ENCODE measurements around the gene HIP1R.

HIP1R gene

DNA sequence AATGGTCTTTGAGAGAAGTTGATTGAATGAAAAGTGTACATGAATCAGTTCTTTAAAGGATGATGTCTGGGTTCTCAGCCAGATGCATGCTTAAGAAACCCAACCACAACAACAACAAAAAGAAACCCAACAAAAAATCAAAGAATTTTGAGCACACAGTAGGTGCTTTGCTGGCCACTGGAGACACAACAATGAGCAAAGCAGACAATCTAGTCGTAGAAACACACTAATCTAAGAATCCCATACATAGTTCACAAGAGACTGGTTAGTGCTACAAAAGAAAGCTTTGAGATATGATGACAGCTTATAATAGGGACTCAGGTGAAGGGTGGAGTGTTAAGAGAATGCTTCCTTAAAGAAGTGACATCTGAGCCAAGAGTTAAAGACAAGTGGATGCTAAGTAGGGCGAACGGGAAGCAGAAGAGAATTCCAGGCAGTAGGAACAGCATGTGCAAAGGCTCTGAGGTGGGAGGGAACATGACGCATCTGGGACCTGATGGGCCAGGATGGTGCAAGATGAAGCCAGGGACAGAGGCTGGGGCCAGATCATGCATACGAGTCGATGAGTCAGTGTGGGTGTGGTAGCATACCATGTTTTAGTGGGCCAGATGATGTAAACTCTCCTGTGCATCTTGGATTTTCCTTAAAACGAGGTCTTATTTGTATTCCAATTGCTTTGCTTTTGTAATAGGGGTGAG, 4.6 kb upstream of the HIP1R start:
- ChIA-PET CTCF (interaction anchor here (0.8 to 1.2 kb wide), 2 partner anchors 37 to 438 kb away, joined by 3 read pairs; no protein-coding TSS in a partner anchor), POLR2A (no interaction called here)
- WGBS (ENCODE audit: insufficient coverage): 94% methylated on average over 6 of the region's 7 CpGs
- Histone ChIP-seq H3K27ac (ENCODE audit: insufficient read depth in 1 of 2, low read depth in 1 of 2, low read length in 2 of 2, poor library complexity in 1 of 2, severe bottlenecking in 2 of 2) (no peak overlapping the region), H3K36me3 (ENCODE audit: control insufficient read depth in 4 of 4, insufficient read depth in 4 of 4, low read length in 3 of 4) (no peaks in the 10 kb centered on the region), H3K4me1 (ENCODE audit: control extremely low read depth in 1 of 4, control insufficient read depth in 4 of 4, insufficient read depth in 4 of 4, low read length in 3 of 4) (peaks cover 3 to 11% (median 7%) of the 10 kb centered on the region in 4 experiments), H3K4me3 (ENCODE audit: control insufficient read depth in 1 of 7, extremely low read depth in 1 of 7, insufficient read depth in 4 of 7, low read depth in 2 of 7, low read length in 6 of 7) (no peak overlapping the region), H3K9me3 (ENCODE audit: control extremely low read depth in 1 of 5, control insufficient read depth in 4 of 5, insufficient read depth in 2 of 5, low read depth in 1 of 5, low read length in 4 of 5) (no peaks in the 10 kb centered on the region), H3K27me3 (replicated peaks in 2 of 5; ENCODE audit: control insufficient read depth in 4 of 5, insufficient read depth in 5 of 5, low read length in 4 of 5) (no peaks in the 10 kb centered on the region)
- no peak for DNase-seq

DNA sequence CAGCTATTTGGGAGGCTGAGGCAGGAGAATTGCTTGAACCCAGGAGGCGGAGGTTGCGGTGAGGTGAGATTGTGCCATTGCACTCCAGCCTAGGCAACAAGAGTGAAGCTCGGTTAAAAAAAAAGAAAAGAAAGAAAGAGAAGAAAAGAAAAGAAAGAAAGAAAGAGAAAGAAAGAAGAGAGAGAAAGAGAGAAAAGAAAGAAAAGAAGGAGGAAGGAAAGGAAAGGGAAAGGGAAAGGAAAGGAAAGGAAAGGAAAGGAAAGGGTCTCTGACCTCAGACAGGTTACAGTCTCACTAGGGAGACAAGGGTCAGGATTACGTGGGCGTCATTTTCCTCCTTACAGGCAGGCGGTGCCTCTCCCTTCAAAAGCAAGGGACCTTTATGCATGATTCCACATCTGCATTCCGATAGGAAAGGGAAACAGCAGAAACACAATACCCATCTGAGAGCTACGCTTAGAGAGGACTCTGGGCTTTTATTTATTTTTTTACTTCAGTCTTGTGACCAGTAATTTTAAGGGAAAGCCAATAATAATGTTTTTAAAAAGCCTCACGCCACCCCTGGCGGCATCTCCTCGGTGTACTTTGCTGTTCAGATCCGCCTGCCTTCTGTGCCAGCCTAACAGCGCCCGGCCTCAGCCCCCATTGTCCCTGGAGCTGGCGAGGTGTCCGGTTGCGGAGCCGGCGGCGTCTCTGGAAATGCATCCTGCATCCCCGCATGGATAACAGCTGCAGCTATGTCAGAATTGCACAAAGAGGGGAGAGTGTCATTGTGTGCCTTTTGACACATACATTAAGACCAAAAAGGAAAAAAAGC, 945 bp upstream of the HIP1R start:
- CTCF ChIA-PET: interaction anchor here (0.6 to 3.0 kb wide), 13 partner anchors 9 to 405 kb away, joined by 3 to 17 read pairs (median 3); no protein-coding TSS in a partner anchor
- H3K4me3 ChIP-seq (ENCODE audit: control insufficient read depth in 1 of 7, extremely low read depth in 1 of 7, insufficient read depth in 4 of 7, low read depth in 2 of 7, low read length in 6 of 7): peak overlapping the region in 6 of 7 experiments; percentile 56 to 93 (median 83)
- no peaks in the 10 kb centered on the region for H3K9me3 ChIP-seq (ENCODE audit: control extremely low read depth in 1 of 5, control insufficient read depth in 4 of 5, insufficient read depth in 2 of 5, low read depth in 1 of 5, low read length in 4 of 5)
- POLR2A ChIA-PET: no interaction called here
- H3K27me3 ChIP-seq (replicated peaks in 2 of 5; ENCODE audit: control insufficient read depth in 4 of 5, insufficient read depth in 5 of 5, low read length in 4 of 5): no peaks in the 10 kb centered on the region
- peak; percentile 31 to 73 (median 65) for DNase-seq
- 19% methylated on average over 15 of the region's 21 CpGs for WGBS (ENCODE audit: insufficient coverage)
- H3K36me3 ChIP-seq (ENCODE audit: control insufficient read depth in 4 of 4, insufficient read depth in 4 of 4, low read length in 3 of 4): no peaks in the 10 kb centered on the region
- H3K4me1 ChIP-seq (ENCODE audit: control extremely low read depth in 1 of 4, control insufficient read depth in 4 of 4, insufficient read depth in 4 of 4, low read length in 3 of 4): peaks cover 4 to 24% (median 11%) of the 10 kb centered on the region in 4 experiments
- H3K27ac ChIP-seq (ENCODE audit: insufficient read depth in 1 of 2, low read depth in 1 of 2, low read length in 2 of 2, poor library complexity in 1 of 2, severe bottlenecking in 2 of 2): no peak overlapping the region

DNA sequence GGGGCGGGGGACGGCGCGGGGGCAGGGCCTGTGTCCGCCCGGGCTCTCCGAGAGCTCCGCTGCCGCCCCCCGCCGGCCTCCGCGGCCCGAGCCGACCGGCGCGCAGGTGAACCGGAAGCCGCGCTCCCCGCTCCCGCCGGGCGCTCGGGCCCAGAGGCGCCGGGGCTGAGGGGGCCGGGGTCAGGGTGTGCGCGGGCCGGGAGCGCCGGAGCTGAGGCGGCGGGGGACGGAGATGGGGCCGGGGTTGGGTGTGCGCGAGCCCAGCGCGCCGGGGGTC, 431 bp downstream of the HIP1R start:
- H3K36me3 ChIP-seq (ENCODE audit: control insufficient read depth in 4 of 4, insufficient read depth in 4 of 4, low read length in 3 of 4): peaks cover 0 to 3% (median 0%) of the 10 kb centered on the region in 4 experiments
- DNase-seq: no peak
- H3K27ac ChIP-seq (ENCODE audit: insufficient read depth in 1 of 2, low read depth in 1 of 2, low read length in 2 of 2, poor library complexity in 1 of 2, severe bottlenecking in 2 of 2): peak overlapping the region in 1 of 2 experiments; percentile 54
- no peaks in the 10 kb centered on the region for H3K27me3 ChIP-seq (replicated peaks in 2 of 5; ENCODE audit: control insufficient read depth in 4 of 5, insufficient read depth in 5 of 5, low read length in 4 of 5)
- H3K9me3 ChIP-seq (ENCODE audit: control extremely low read depth in 1 of 5, control insufficient read depth in 4 of 5, insufficient read depth in 2 of 5, low read depth in 1 of 5, low read length in 4 of 5): no peaks in the 10 kb centered on the region
- under 1% methylated on average over 21 of the region's 43 CpGs for WGBS (ENCODE audit: insufficient coverage)
- ChIA-PET CTCF (interaction anchor here (1.4 to 1.6 kb wide), 3 partner anchors 10 to 42 kb away, joined by 3 to 4 read pairs (median 4); no protein-coding TSS in a partner anchor), POLR2A (interaction anchor here (0.5 to 0.9 kb wide), 3 partner anchors 11 to 60 kb away, joined by 3 to 7 read pairs (median 4); partner anchors contain the start of gene VPS37B)
- peak overlapping the region; percentile 48 to 94 (median 87) for H3K4me3 ChIP-seq (ENCODE audit: control insufficient read depth in 1 of 7, extremely low read depth in 1 of 7, insufficient read depth in 4 of 7, low read depth in 2 of 7, low read length in 6 of 7)
- H3K4me1 ChIP-seq (ENCODE audit: control extremely low read depth in 1 of 4, control insufficient read depth in 4 of 4, insufficient read depth in 4 of 4, low read length in 3 of 4): peaks cover 6 to 24% (median 13%) of the 10 kb centered on the region in 4 experiments

DNA sequence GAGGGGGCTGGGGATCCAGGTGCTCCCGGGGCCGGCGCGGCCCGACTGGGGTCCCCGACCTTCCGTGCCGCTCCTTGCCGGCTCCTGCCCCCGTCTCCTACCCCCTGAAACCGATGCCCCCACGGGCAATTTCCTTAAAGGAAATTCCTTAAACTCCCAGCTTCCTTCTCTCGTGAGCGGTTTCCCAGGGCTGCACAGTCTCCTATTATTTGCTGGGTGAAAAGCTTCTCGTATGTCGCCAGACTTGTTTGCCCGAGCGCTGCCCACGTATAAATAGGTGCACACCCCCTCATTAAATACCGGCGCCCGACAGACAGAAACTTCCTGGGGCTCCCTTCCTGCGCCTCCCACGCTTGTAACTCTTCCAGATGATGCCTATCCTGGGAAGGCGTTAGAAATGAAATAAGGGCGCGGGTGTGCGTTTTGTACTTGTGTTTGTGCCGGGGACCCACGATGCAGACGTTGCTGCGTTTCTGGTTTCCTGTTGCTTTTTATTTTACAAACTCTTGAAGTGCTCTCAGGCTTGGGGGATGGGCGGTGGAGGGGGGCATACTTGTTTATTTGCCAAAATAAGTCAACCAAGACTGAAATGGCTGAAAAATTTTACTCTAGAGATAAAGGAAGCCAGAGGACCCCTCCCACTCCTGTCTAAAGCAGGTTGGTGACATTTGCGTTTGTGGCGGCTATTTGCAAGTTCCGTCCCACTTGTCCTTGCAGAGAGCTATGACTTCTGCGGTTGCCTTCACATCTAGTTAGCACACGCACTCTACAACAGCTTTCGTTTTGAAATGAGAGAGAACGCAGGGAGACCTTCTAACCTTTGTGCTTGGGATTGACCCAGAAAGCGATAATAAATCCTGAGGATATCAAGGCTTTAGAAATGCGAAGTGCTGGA, 1.0 kb downstream of the HIP1R start:
- ChIA-PET CTCF (interaction anchor here (1.0 to 1.6 kb wide), 4 partner anchors 10 to 61 kb away, joined by 3 to 5 read pairs (median 4); no protein-coding TSS in a partner anchor), POLR2A (interaction anchor here (0.5 to 0.9 kb wide), 4 partner anchors 17 to 616 kb away, joined by 3 to 4 read pairs (median 4); partner anchors contain the start of gene VPS37B)
- H3K9me3 ChIP-seq (ENCODE audit: control extremely low read depth in 1 of 5, control insufficient read depth in 4 of 5, insufficient read depth in 2 of 5, low read depth in 1 of 5, low read length in 4 of 5): no peaks in the 10 kb centered on the region
- peaks cover 0 to 3% (median 0%) of the 10 kb centered on the region in 4 experiments for H3K36me3 ChIP-seq (ENCODE audit: control insufficient read depth in 4 of 4, insufficient read depth in 4 of 4, low read length in 3 of 4)
- peaks cover 6 to 24% (median 13%) of the 10 kb centered on the region in 4 experiments for H3K4me1 ChIP-seq (ENCODE audit: control extremely low read depth in 1 of 4, control insufficient read depth in 4 of 4, insufficient read depth in 4 of 4, low read length in 3 of 4)
- peak overlapping the region in 1 of 2 experiments; percentile 54 for H3K27ac ChIP-seq (ENCODE audit: insufficient read depth in 1 of 2, low read depth in 1 of 2, low read length in 2 of 2, poor library complexity in 1 of 2, severe bottlenecking in 2 of 2)
- WGBS (ENCODE audit: insufficient coverage): 0% methylated on average over 23 of the region's 42 CpGs
- DNase-seq: peak; percentile 63 to 87 (median 82)
- no peaks in the 10 kb centered on the region for H3K27me3 ChIP-seq (replicated peaks in 2 of 5; ENCODE audit: control insufficient read depth in 4 of 5, insufficient read depth in 5 of 5, low read length in 4 of 5)
- H3K4me3 ChIP-seq (ENCODE audit: control insufficient read depth in 1 of 7, extremely low read depth in 1 of 7, insufficient read depth in 4 of 7, low read depth in 2 of 7, low read length in 6 of 7): peak overlapping the region; percentile 48 to 94 (median 87)

DNA sequence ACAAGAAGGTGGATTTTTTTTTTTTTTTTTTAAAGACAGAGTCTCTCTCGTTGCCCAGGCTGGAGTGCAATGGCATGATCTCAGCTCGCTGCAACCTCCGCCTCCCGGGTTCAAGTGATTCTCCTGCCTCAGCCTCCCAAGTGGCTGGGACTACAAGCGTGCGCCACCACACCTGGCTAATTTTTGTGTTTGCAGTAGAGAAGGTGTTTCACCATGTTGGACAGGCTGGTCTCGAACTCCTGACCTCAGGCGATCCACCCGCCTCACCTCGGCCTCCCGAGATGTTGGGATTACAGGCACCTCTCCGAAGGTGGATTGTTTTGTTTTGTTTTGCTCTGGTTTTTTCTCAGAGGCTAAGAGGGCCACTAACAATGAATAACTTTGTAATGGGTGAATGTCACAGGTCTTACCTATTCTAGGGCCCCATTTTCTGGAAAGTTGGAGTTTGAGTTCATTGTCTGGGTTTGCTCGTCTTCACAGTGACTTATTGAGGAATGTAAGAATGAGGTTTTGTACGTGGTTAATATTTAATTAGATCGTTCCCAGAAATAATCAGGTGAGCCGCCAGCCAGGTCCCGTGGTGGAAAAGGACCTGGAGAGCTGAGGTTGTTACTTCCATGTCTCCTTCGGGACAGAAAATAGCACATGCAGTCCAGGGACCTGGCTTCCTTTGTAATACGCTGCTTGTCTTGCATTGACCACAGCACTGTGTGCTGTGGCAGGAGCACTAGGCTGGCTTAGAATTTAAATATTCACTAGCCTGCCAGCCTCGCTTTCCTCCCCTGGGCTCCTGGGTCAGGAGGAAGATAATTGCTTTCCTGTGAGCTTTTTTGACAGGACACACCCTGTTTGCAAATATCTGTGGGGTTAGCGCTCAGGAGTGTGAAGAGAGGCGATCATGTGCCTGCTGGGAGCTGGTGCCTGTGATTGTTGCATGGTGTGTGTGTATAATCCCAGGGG, 2.3 kb downstream of the HIP1R start:
- Histone ChIP-seq H3K27ac (ENCODE audit: insufficient read depth in 1 of 2, low read depth in 1 of 2, low read length in 2 of 2, poor library complexity in 1 of 2, severe bottlenecking in 2 of 2) (no peak overlapping the region), H3K9me3 (ENCODE audit: control extremely low read depth in 1 of 5, control insufficient read depth in 4 of 5, insufficient read depth in 2 of 5, low read depth in 1 of 5, low read length in 4 of 5) (no peaks in the 10 kb centered on the region), H3K4me3 (ENCODE audit: control insufficient read depth in 1 of 7, extremely low read depth in 1 of 7, insufficient read depth in 4 of 7, low read depth in 2 of 7, low read length in 6 of 7) (peak overlapping the region in 3 of 7 experiments; percentile 87 to 94 (median 93)), H3K27me3 (replicated peaks in 2 of 5; ENCODE audit: control insufficient read depth in 4 of 5, insufficient read depth in 5 of 5, low read length in 4 of 5) (no peaks in the 10 kb centered on the region), H3K4me1 (ENCODE audit: control extremely low read depth in 1 of 4, control insufficient read depth in 4 of 4, insufficient read depth in 4 of 4, low read length in 3 of 4) (peaks cover 6 to 24% (median 13%) of the 10 kb centered on the region in 4 experiments), H3K36me3 (ENCODE audit: control insufficient read depth in 4 of 4, insufficient read depth in 4 of 4, low read length in 3 of 4) (peaks cover 0 to 3% (median 0%) of the 10 kb centered on the region in 4 experiments)
- ChIA-PET CTCF (interaction anchor here (1.2 to 1.3 kb wide), 3 partner anchors 17 to 45 kb away, joined by 3 to 4 read pairs (median 3); no protein-coding TSS in a partner anchor), POLR2A (interaction anchor here (0.6 kb wide), 1 partner anchor 19 kb away, joined by 3 read pairs; no protein-coding TSS in a partner anchor)
- DNase-seq: no peak
- 96% methylated on average over 20 of the region's 22 CpGs for WGBS (ENCODE audit: insufficient coverage)
